ENCODE results near the gene MYH11. TPM values are rescaled to one million over a fixed set of nuclear protein-coding genes. Genes with fewer than 3 reads are reported as not detected.

Gene MYH11
- total RNA-seq, 1 experiment from 2014 or later, result not detected

DNA sequence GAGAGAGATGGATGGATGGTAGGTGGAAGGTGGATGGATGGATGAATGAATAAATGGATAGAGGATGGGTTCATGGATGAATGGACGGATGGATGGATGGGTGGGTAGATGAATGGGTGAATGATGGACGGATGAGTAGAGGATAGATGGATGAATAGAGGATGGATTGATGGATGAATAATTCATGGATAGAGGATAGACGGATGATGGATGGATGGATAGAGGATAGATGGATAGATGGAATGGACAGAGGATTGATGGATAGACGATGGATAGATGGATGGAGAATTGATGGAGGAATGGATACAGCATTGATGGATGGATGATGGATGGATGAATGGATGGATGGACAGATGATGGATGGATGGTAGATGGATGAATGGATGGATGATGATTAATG is 91.7 kb downstream of the MYH11 start:
- H3K4me1 Mint-ChIP-seq (ENCODE audit: insufficient read depth, unreplicated experiment), result no peaks in the 10 kb centered on the region
- ChIA-PET CTCF (interaction anchor here (0.5 to 4.5 kb wide), 21 partner anchors 10 to 427 kb away, joined by 3 to 25 read pairs (median 4); no protein-coding TSS in a partner anchor), POLR2A (no interaction called here)
- no peak overlapping the region for H3K4me3 Mint-ChIP-seq (ENCODE audit: unreplicated experiment)
- H3K27ac Mint-ChIP-seq (ENCODE audit: low read depth, unreplicated experiment), result no peak overlapping the region
- intact Hi-C loops (cut with micrococcal nuclease), result no loop called here
- H3K9me3 Mint-ChIP-seq (ENCODE audit: unreplicated experiment), result no peaks in the 10 kb centered on the region
- TF ChIP-seq CTCF (IDR thresholded peaks at IDR 0.05; ENCODE audit: unreplicated experiment), result no peak
- no TSS peak for BruUV-seq (replicated peaks)
- H3K27me3 Mint-ChIP-seq (ENCODE audit: insufficient read depth, unreplicated experiment), result peaks cover 33% of the 10 kb centered on the region
- no peaks in the 10 kb centered on the region for H3K36me3 Mint-ChIP-seq (ENCODE audit: insufficient read depth, unreplicated experiment)
- no peak for DNase-seq (ENCODE audit: unreplicated experiment)

- Mint-ChIP-seq H3K4me1 (ENCODE audit: insufficient read depth, unreplicated experiment) (no peaks in the 10 kb centered on the region), H3K4me3 (ENCODE audit: unreplicated experiment) (no peak overlapping the region), H3K9me3 (ENCODE audit: unreplicated experiment) (no peaks in the 10 kb centered on the region), H3K27ac (ENCODE audit: low read depth, unreplicated experiment) (no peak overlapping the region), H3K27me3 (ENCODE audit: insufficient read depth, unreplicated experiment) (peaks cover 43% of the 10 kb centered on the region), H3K36me3 (ENCODE audit: insufficient read depth, unreplicated experiment) (no peaks in the 10 kb centered on the region)
- no peak for TF ChIP-seq CTCF (IDR thresholded peaks at IDR 0.05; ENCODE audit: unreplicated experiment)
- CTCF ChIA-PET, result interaction anchor here (0.6 to 4.5 kb wide), 8 partner anchors 9 to 396 kb away, joined by 3 to 25 read pairs (median 4); no protein-coding TSS in a partner anchor
- intact Hi-C loops (cut with micrococcal nuclease), result no loop called here
- DNase-seq (ENCODE audit: unreplicated experiment), result no peak
- BruUV-seq (replicated peaks), result no TSS peak
- POLR2A ChIA-PET, result no interaction called here
These were observed 92.7 kb downstream of the MYH11 start for GRCh38 chr16:15764112-15764511.

DNA sequence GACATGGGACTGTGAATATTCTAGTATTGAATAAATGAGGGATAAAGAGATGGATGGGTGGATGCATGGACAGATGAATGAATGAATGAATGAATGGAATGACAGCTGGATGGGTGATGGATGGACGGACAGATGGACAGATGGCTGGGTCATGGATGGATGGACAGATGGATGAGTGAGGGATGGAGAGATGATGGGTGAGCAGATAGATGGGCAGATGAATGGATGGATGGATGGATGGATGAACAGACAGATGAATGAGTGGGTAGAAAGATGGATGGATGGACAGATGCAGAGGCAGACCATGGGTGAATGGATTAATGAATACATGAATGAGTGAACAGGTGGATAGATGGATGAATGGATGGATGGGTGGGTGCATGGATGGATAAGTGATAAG is 96.7 kb downstream of the MYH11 start:
- Mint-ChIP-seq H3K27ac (ENCODE audit: low read depth, unreplicated experiment) (no peak overlapping the region), H3K9me3 (ENCODE audit: unreplicated experiment) (no peaks in the 10 kb centered on the region), H3K4me1 (ENCODE audit: insufficient read depth, unreplicated experiment) (no peaks in the 10 kb centered on the region), H3K36me3 (ENCODE audit: insufficient read depth, unreplicated experiment) (no peaks in the 10 kb centered on the region), H3K27me3 (ENCODE audit: insufficient read depth, unreplicated experiment) (peaks cover 41% of the 10 kb centered on the region), H3K4me3 (ENCODE audit: unreplicated experiment) (no peak overlapping the region)
- DNase-seq (ENCODE audit: unreplicated experiment), result no peak
- POLR2A ChIA-PET, result no interaction called here
- TF ChIP-seq CTCF (IDR thresholded peaks at IDR 0.05; ENCODE audit: unreplicated experiment), result no peak
- BruUV-seq (replicated peaks), result no TSS peak
- CTCF ChIA-PET, result interaction anchor here (0.6 to 3.2 kb wide), 4 partner anchors 128 to 367 kb away, joined by 3 to 9 read pairs (median 4); no protein-coding TSS in a partner anchor
- intact Hi-C loops (cut with micrococcal nuclease), result no loop called here

DNA sequence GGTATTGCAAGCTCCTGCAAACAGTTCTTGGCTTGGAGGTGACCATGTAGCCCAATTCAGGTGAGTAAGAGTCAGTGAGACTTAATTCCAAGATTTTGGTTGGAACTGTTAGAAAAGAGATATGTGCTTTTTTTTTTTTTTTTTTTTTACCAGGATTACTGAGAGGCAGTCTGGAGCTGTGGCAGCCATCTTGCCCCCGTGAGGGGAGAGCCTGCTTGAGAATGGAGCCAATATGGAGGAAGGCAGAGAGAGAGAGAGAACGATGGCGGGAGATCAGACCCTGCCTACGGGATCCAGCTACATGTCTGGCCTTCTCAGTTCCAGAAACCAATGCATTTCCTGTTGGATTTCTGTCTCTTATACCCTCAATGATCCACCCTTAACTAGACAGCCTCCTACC is 97.8 kb downstream of the MYH11 start:
- DNase-seq (ENCODE audit: unreplicated experiment), result no peak
- Mint-ChIP-seq H3K27me3 (ENCODE audit: insufficient read depth, unreplicated experiment) (peaks cover 30% of the 10 kb centered on the region), H3K36me3 (ENCODE audit: insufficient read depth, unreplicated experiment) (no peaks in the 10 kb centered on the region), H3K4me1 (ENCODE audit: insufficient read depth, unreplicated experiment) (no peaks in the 10 kb centered on the region), H3K9me3 (ENCODE audit: unreplicated experiment) (no peaks in the 10 kb centered on the region), H3K4me3 (ENCODE audit: unreplicated experiment) (no peak overlapping the region), H3K27ac (ENCODE audit: low read depth, unreplicated experiment) (no peak overlapping the region)
- no TSS peak for BruUV-seq (replicated peaks)
- POLR2A ChIA-PET, result no interaction called here
- intact Hi-C loops (cut with micrococcal nuclease), result loop anchor here (5.0 kb wide), 1 partner anchor 332 kb away; no protein-coding TSS in a partner anchor
- TF ChIP-seq CTCF (IDR thresholded peaks at IDR 0.05; ENCODE audit: unreplicated experiment), result no peak
- CTCF ChIA-PET, result interaction anchor here (0.6 to 3.2 kb wide), 5 partner anchors 18 to 1215 kb away, joined by 3 to 9 read pairs (median 5); no protein-coding TSS in a partner anchor
